NCI-H187 (cell line): ENCODE measurements around the gene PRLR.
"Not testable (repeated sequence)": the region's sequence is repeated elsewhere in the genome, so short reads cannot be mapped to it uniquely, and the experiment has no call there.

ENCODE experiments used
- DNase-seq, 2 experiments: peaks; one replicate each; lab custom pipeline; 2025; lab: John Stamatoyannopoulos, UW

Gene PRLR

GRCh38 chr5:35082530-35082929 is 147.8 kb downstream of the PRLR start:
- DNase-seq: no peak

GRCh38 chr5:35081134-35081533 is 149.2 kb downstream of the PRLR start:
- DNase-seq: no peak

DNA sequence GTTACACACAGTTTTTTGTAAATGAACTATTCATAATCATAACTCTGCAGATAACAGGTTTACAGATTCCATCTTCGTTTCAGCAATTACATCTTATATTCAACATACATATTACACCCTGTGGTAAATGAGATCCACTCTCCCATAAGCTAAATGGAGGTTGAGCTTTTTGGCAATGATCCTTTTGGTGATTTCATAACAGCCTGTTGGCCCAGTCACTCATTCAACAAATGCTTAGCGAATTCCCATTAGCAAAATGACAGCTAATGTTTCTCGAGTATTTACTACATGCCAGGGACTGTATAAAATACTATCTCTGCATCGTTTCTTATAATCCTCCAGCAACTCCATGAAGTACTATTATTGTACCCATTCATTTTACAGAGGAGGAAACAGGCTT is 157.1 kb downstream of the PRLR start:
- DNase-seq: no peak

DNA sequence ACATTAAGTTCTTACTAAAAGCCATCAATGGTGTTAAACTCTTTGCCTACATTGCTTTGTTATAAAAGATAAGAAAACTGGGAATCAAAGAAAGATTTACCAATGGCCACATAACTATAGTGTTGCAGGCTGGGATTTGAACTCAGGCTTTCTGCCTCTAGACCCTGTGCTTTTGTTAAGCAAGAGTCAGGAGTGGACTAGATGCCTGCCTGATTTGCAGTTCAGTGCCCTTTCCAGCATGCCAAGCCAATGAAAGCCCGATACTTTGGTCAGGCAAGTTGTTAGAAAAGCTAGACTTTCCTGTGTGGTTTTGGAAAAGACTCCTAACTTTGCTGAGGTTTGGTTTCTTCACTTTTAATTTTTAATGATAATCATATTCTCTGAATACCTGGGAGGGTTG is 161.1 kb downstream of the PRLR start:
- no peak for DNase-seq

- no peak for DNase-seq
These were observed 162.3 kb downstream of the PRLR start for GRCh38 chr5:35067985-35068384.

DNA sequence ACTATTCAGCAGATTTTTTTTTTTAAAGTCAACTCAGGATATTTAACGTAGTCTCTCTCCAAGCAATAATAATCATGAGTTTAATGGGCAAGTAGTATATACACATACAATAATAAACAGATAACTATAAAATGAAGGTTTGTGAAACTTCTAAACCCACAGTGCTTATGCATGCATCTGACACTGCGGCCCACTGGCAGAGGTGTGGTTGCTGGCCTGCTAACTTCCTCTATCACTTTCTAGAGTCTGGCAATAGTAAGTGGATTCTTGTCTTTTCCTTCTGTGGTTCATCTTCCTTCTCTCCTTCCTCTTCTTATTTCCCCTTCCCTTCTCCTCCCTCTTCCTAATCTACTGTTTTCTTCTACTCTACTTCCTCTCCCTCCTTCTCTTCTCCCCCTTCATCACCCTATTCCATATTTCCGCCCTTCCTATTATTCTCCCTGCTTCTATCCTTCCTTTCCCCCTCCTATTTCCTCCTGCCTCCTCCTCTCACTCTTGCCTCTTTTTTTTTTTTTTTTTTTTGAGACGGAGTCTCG is 164.0 kb downstream of the PRLR start:
- DNase-seq: no peak

DNA sequence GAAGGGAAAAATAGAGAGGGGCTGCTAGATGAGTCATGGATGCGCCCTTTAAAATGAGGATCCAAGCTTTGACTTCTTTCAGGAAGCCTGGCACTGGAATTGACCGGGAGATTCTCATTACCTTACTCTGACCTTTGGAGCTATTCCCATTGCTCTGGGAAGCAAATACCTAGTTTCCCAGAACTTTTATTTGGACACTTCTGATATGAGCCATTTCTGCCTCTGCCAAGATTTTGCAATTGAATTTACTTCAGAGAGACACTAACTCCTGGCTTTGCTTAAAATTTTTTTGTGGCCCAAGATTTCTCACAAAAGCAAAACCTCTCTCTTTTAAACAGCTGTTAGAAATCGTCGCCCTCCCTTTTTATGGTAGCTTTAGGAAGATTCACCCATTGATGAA is 166.9 kb downstream of the PRLR start:
- DNase-seq: no peak

DNA sequence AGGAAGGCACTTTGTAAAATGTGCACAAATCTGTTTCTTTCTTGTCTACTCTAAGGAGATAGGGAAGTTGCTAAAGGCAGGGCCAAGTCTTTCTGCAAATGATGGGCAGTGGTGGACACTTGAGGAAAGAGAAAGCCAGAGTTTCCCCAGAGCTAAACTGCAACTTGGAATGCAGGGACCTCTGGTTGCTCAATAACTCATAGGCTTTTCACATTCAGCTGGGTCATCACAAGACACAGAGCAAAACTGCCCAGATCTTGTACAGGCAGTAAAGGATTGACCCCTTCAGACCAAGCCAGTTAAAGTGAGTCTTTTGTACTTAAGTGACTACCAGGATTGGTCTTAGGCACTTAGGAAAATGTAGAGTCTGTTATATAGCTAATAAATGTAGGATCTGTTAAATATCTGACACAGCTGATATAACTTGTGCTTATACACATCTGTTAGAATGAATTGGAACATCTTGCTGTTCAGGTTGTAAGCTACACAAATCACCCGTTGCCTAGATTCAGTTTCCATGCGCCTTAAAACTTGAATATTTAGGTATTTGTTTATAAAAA is 169.0 kb downstream of the PRLR start:
- no peak for DNase-seq

- no peak for DNase-seq
These were observed 170.1 kb downstream of the PRLR start for GRCh38 chr5:35060236-35060635.

GRCh38 chr5:35059251-35059650 is 171.0 kb downstream of the PRLR start:
- no peak for DNase-seq

DNA sequence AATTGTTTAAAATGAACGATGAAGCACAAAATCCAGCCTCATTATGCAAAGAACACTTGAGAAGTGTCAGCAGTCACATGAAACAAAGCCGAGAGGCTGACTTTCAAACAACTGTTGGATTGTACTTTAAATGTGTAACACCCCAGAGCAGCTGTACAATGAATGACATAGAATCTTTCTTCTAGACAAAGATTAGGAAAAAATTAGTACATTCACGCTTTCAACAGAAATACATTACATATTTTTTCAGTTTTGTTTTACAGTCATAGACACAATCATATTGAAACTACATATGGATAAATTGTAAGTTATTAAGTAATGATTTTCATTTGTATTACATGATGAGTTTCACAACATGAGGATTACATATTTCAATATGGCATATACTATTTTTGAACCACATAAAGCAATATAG is 171.9 kb downstream of the PRLR start:
- no peak for DNase-seq

- DNase-seq: no peak
These were observed 173.6 kb downstream of the PRLR start for GRCh38 chr5:35056686-35057085.

DNA sequence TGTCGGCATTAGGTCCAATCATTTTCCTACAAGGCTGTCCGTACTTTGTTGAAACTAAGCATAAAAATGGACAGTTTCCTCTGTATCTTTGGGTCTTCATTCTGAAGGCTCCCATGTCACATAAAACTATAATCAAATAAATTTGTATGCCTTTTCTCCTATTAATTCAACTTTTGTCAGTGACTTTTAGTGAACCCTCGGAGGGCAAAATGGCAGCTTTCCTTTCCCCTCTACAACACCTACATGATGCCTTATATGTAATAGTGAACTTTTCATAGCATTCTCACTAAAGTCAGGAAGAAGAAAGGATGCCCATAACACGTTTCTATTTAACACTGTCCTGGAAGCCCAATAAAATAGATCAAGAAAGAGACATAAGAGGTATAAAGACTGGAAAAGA is 177.4 kb downstream of the PRLR start:
- no peak for DNase-seq

DNA sequence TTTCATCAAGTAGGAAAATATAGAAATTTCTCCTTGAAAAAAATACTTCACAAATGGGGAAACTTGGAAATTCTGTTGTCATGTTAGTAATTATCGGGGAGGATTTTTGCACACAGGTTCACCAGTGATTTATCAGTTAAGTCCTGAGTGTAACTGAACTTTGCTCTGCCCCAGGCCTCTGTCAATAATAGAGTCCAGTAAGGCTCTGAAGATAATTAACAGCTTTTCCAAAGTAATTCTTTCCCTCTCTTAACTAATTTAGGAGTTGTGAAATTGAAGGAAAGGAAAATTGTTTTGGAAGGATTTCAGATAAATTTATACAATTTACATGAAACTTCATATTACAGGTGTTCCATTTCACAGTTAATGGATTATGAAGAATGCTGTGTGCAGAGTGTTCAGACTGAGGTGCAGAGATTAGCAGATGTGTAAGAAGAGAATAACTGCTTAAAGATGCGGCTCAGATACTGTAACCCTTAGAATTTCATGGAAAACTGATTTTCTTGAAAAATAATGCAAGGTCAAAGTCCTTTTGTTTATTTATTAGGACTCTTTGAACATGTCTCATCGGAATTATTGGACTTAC is 179.7 kb downstream of the PRLR start:
- DNase-seq: no peak

DNA sequence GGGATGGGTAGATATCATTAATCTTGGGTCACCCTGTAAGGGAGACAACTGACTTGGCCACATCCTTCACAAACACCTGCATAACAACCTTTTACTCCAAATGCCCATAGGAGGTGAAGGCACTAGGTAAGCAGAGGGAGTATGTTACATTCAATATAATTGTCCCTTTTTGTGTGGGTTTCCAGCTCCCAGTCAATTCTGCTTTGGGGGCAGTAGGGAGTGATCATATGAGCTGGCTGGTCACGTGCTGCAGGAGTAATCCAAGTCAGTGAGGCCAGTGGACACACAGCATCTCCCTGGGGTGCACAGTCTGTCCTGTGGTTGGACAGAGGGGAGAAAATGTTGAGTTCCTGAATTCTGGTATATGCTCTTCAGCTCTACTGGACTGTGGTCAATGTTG is 181.4 kb downstream of the PRLR start:
- DNase-seq: no peak

DNA sequence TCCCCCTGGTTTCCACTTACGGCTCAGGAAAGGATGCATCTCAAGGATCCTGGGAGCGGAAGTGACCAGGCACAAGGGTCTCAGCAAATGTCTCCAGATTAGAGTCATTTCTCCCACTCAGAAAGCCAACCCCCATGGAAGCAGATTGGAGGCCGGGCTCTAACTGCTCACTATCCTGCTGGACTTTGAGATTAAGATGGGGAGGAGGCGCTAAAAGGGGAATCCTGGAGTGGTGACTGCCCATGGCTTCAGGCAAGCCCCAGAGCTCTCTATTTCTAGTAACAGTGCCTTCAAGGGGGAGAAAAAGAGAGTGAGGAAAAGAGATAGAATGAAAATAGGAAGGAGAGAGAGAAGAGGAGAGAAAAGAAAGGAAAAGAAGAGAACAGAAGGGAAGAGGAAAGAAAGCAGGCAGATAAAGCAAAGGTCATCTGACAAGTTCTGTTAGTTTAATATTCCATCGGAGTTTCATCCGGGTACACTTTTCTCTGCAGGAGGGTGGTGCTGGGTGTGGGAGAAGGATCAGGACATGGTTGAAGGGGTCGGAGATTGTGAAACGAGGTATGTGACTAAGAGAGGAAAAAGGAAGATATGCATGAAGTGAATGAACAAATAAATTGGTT is 182.4 kb downstream of the PRLR start, which contains the start of gene AGXT2:
TSS of gene AGXT2 (minus strand) at position 165 of the 620 bp plus-strand sequence. CDS start at position 108, 57 bp downstream.
- no peak for DNase-seq

- DNase-seq: no peak
These were observed 183.5 kb downstream of the PRLR start for GRCh38 chr5:35046774-35047173.

- DNase-seq: no peak
These were observed 185.0 kb downstream of the PRLR start for GRCh38 chr5:35045280-35045679.

DNA sequence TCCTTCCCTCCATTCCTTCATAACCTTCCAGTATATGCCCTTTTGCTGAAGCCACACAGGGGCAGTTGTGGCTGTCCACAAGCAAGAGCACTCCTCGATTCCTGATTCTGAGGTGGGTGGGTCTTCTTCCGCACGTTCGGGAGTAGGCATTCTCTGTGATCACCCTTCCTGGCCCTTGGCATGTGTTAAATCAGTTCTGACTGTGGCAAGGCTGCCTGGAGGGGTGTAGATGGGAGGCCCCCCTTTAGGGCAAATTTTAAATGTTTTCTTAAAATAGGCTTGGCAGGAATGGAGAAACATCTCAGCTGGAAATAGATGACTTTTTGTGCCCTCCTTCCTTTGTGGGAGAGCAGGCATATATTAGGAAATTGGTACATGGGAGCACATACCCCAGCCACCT is 185.6 kb downstream of the PRLR start:
- DNase-seq: no peak

DNA sequence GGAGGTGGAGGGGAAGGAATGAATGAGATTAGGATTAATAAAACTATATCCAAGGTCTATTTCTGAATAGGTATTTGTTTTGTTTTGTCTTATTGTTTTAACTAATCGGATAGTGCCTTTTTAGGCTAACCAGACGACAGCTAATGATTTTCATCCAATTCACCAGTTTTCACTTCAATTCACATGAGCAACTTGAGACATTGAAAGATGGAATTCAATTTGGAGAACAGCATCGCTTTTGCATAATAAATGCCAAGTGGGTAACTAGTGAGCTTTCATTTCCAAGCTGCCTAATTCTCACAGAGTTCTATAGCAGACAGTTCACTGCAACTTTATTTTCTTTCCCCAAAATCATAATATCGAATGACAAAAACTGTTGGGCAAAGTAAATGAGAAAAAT is 187.5 kb downstream of the PRLR start:
- no peak for DNase-seq

- DNase-seq: no peak
These were observed 189.0 kb downstream of the PRLR start for GRCh38 chr5:35041261-35041660.

- DNase-seq: no peak
These were observed 191.4 kb downstream of the PRLR start for GRCh38 chr5:35038891-35039290.

- no peak for DNase-seq
These were observed 193.8 kb downstream of the PRLR start for GRCh38 chr5:35036536-35036935.

DNA sequence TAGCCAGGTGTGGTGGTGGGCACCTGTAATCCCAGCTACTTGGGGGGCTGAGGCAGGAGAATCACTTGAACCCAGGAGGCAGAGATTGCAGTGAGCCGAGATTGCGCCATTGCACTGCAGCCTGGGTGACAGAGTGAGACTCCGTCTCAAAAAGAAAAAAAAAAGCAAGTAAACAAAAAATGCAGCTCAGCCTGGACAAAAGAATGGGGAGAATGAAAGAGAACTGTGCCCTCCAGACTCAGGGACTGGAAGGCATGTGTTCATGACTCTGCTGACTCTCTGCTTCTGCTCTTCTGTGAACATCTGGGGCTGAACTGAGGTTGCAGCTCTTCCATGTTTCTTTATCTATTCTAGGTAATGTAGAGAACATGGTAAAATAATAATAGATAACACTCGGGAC is 194.4 kb downstream of the PRLR start:
- DNase-seq: not testable (repeated sequence)
